Brain microvascular endothelial cell (primary cell): ENCODE results near the gene DOCK4.

ENCODE experiments used
- DNase-seq: peaks from one replicate; pipeline ENCODE4 v3.0.0-alpha.2; 2020
- H3K27ac ChIP-seq: fragments of 250-450 bp; sonication (Bioruptor Pico); 2 replicates; pipeline ENCODE4 v1.5.1; 2020; ENCODE audit warnings: mild to moderate bottlenecking, moderate library complexity
- H3K27me3 ChIP-seq: fragments of 250-450 bp; sonication (Bioruptor Pico); replicated peaks from 2 replicates; pipeline ENCODE4 v1.5.1; 2020; ENCODE audit warnings: mild to moderate bottlenecking
- H3K36me3 ChIP-seq: fragments of 250-450 bp; sonication (Bioruptor Pico); replicated peaks from 2 replicates; pipeline ENCODE4 v1.5.1; 2020; ENCODE audit warnings: mild to moderate bottlenecking
- H3K4me3 ChIP-seq: 2 replicates; pipeline ENCODE4 v1.5.1; 2011; ENCODE audit warnings: low read depth, mild to moderate bottlenecking, control low read depth, low read length, moderate library complexity
- in situ Hi-C: cut with HindIII; loops from 2 replicates; pipeline ENCODE4 v1.10.0; 2017; ENCODE audit warnings: low sequenced_read_pairs, low pct_ligation_motif_present
- TF ChIP-seq, protein P1 (sequence below): IDR thresholded peaks from 2 replicates; pipeline ENCODE4 v1.5.1; 2011; ENCODE audit warnings: low read depth, mild to moderate bottlenecking, moderate library complexity, low read length, control low read depth, inconsistent platforms; ENCODE audit errors: missing control alignments

The DOCK4 gene

DNA sequence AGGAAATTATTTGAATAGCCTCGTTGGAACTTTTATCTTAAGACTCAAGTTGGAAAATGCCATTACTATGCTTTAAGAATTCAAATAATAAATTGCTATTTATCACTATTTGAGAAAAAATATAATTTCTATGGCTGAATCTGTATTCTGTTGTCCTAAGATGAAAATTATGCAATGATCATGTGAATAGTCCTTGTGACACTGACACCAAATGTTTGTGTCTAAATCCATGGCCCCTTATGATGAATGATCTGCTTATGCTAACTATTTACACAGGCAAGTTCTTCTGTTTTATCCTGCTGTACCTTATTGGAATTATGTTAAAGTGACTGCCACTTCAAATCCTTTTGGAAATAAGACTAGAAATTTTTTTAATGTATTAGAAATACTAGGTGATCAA lies 208.7 kb downstream of the DOCK4 start:
- Histone ChIP-seq H3K36me3 (no peaks in the 10 kb centered on the region), H3K27me3 (no peaks in the 10 kb centered on the region), H3K4me3 (no peak overlapping the region), H3K27ac (no peak overlapping the region)
- in situ Hi-C loops, result no loop called here
- TF ChIP-seq, protein P1, sequence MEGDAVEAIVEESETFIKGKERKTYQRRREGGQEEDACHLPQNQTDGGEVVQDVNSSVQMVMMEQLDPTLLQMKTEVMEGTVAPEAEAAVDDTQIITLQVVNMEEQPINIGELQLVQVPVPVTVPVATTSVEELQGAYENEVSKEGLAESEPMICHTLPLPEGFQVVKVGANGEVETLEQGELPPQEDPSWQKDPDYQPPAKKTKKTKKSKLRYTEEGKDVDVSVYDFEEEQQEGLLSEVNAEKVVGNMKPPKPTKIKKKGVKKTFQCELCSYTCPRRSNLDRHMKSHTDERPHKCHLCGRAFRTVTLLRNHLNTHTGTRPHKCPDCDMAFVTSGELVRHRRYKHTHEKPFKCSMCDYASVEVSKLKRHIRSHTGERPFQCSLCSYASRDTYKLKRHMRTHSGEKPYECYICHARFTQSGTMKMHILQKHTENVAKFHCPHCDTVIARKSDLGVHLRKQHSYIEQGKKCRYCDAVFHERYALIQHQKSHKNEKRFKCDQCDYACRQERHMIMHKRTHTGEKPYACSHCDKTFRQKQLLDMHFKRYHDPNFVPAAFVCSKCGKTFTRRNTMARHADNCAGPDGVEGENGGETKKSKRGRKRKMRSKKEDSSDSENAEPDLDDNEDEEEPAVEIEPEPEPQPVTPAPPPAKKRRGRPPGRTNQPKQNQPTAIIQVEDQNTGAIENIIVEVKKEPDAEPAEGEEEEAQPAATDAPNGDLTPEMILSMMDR, result no peak
- DNase-seq, result no peak

DNA sequence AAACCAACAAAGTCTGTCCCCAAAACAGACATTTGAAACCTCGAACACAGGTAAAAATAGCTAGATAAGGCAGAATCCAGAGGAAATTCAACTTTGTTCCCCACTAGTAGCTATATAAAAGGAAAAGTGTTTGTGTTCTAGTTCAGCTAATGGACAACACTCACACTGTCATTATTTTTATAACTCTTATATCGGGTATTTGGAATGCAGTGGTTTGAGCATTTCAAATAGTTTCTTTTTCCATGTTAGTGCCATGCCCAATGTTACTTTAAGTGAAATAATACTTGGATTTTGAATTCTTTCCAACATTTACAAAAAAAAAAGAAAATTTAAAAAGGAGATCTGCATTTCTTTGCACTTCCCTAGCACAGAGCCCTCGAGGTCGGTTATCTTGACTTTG lies 213.6 kb downstream of the DOCK4 start:
- no peak overlapping the region for H3K27ac ChIP-seq
- H3K4me3 ChIP-seq, result no peak overlapping the region
- no peaks in the 10 kb centered on the region for H3K36me3 ChIP-seq
- H3K27me3 ChIP-seq, result no peaks in the 10 kb centered on the region
- DNase-seq, result no peak
- in situ Hi-C loops, result no loop called here
- TF ChIP-seq, protein P1, result no peak

DNA sequence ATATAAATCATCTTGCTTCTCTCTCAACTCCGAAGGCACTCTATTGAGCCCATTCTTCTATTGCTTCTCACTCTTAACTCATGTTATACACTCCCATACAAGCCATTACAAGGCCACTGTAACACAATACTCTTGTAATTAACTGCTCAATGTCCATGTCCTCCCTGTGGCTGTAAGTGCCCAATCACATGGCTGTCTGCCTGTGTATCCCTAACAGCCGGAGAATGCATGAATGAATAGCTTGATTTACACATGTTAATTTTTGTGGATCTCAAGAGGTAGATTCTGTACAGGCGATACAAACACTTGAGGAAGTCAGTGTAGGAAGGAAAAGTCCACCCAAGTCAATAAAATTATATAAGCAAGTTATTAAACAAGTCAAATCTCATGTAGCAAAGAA lies 215.6 kb downstream of the DOCK4 start:
- no peak overlapping the region for H3K4me3 ChIP-seq
- H3K27me3 ChIP-seq, result no peaks in the 10 kb centered on the region
- in situ Hi-C loops, result no loop called here
- no peak for DNase-seq
- no peaks in the 10 kb centered on the region for H3K36me3 ChIP-seq
- H3K27ac ChIP-seq, result no peak overlapping the region
- TF ChIP-seq, protein P1, result no peak

DNA sequence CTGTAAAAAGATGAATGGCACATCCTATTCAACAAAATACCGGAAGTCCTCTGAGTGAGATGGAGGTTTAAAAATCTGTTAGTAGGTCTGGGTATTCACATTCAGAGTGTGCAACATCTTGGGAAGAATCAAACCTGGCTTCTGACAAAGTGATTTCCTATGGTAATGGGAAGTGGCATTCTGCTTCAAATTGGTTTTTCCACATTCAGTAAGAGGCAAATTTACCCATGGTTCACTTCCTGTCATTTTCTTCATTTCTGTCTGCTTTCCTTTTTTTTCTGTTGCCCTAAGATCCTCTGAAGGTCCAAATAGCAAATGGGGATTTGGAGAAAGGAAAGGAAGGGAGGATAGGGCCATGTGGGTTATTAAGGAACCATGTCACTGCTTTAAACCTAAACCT lies 218.3 kb downstream of the DOCK4 start:
- no peaks in the 10 kb centered on the region for H3K36me3 ChIP-seq
- in situ Hi-C loops, result no loop called here
- TF ChIP-seq, protein P1, result no peak
- no peaks in the 10 kb centered on the region for H3K27me3 ChIP-seq
- DNase-seq, result no peak
- H3K27ac ChIP-seq, result peak overlapping the region; percentile 64
- H3K4me3 ChIP-seq, result no peak overlapping the region

DNA sequence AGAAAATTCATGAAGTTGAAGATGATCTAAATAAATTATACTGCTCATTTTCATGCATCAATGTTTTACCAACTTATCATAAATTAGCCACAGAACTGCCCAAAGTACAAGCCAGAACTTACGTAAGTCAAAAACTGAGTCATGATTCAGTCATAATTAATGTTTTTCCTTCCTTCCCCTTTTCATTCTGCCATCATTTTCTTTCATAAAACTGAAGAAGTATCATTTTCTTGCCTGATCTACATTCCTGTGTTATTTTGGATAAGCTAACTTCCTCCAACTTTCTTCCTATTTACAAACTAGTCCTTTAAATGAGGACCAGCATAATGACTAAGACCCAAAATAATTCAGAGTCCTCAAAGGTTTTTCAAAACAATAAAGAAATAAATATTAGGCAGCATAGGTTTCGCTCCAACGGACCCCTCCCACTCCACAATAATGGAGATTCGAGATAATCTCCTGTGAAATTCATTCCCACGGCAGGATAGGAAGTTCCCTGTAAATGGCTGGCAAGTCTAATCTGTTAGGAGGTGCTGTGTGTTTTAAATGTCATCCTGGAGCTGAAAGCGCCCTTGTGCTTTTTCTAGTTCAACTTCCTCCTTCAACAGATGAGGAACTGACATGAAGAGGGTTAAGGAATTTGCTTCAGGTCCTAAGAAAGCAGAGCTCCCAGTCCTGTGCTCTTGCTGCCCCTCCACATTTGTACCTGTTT lies 218.9 kb downstream of the DOCK4 start:
- TF ChIP-seq, protein P1, result no peak
- Histone ChIP-seq H3K27ac (peak overlapping the region; percentile 64), H3K27me3 (no peaks in the 10 kb centered on the region), H3K36me3 (no peaks in the 10 kb centered on the region), H3K4me3 (no peak overlapping the region)
- in situ Hi-C loops, result no loop called here
- DNase-seq, result no peak

DNA sequence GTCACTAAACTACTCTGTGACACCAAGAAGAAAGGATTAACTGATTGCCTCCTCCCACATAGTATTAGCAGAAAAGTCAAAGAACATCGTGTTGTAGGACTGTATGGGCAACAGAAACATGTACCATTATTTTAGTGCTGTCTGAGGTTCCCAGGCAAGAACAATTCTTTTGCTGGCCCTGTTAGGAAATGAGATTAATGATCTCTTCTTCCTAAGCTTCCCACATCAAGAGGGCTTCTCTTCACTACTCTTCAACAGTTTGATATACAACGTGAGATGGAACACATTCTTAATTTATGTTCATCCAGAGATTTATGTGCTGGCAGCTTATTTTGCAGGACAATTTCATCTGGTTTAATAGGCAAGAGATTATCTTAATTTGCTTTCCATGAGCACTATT lies 219.6 kb downstream of the DOCK4 start:
- no peaks in the 10 kb centered on the region for H3K27me3 ChIP-seq
- H3K4me3 ChIP-seq, result no peak overlapping the region
- TF ChIP-seq, protein P1, result no peak
- H3K27ac ChIP-seq, result peak overlapping the region; percentile 4
- in situ Hi-C loops, result no loop called here
- DNase-seq, result no peak
- H3K36me3 ChIP-seq, result no peaks in the 10 kb centered on the region
